Measurements from ENCODE around the gene ATF4.

The ATF4 gene

GRCh38 chr22:39478441-39478850 is 41.9 kb upstream of the ATF4 start:
- DNase-seq (ENCODE audit: insufficient read length) (no peak), FAIRE-seq (no peak)
- no peak for TF ChIP-seq POLR2A (IDR thresholded peaks at IDR 0.05; ENCODE audit: low read depth, low read length)
- no peak for TF ChIP-seq TAF1 (IDR thresholded peaks at IDR 0.05; ENCODE audit: borderline replicate concordance, low read depth, low read length)
- TF ChIP-seq POLR2AphosphoS5 (IDR thresholded peaks at IDR 0.05; ENCODE audit: low read depth, low read length) = no peak

- TF ChIP-seq POLR2AphosphoS5 (IDR thresholded peaks at IDR 0.05; ENCODE audit: low read depth, low read length) = no peak
- TF ChIP-seq POLR2A (IDR thresholded peaks at IDR 0.05; ENCODE audit: low read depth, low read length) = no peak
- TF ChIP-seq TAF1 (IDR thresholded peaks at IDR 0.05; ENCODE audit: borderline replicate concordance, low read depth, low read length) = no peak
- DNase-seq (ENCODE audit: insufficient read length) = no peak
- no peak for FAIRE-seq
These were observed 41.1 kb upstream of the ATF4 start for GRCh38 chr22:39479254-39479653.

- TF ChIP-seq POLR2AphosphoS5 (IDR thresholded peaks at IDR 0.05; ENCODE audit: low read depth, low read length) (no peak), TAF1 (IDR thresholded peaks at IDR 0.05; ENCODE audit: borderline replicate concordance, low read depth, low read length) (no peak), POLR2A (IDR thresholded peaks at IDR 0.05; ENCODE audit: low read depth, low read length) (no peak)
- FAIRE-seq (no peak), DNase-seq (ENCODE audit: insufficient read length) (no peak)
These were observed 39.8 kb upstream of the ATF4 start for GRCh38 chr22:39480557-39480956.

GRCh38 chr22:39481054-39481453 is 39.3 kb upstream of the ATF4 start:
- FAIRE-seq = no peak
- no peak for DNase-seq (ENCODE audit: insufficient read length)
- TF ChIP-seq POLR2A (IDR thresholded peaks at IDR 0.05; ENCODE audit: low read depth, low read length) = no peak
- no peak for TF ChIP-seq TAF1 (IDR thresholded peaks at IDR 0.05; ENCODE audit: borderline replicate concordance, low read depth, low read length)
- TF ChIP-seq POLR2AphosphoS5 (IDR thresholded peaks at IDR 0.05; ENCODE audit: low read depth, low read length) = no peak

GRCh38 chr22:39481595-39481994 is 38.8 kb upstream of the ATF4 start:
- FAIRE-seq (no peak), DNase-seq (ENCODE audit: insufficient read length) (no peak)
- TF ChIP-seq POLR2A (IDR thresholded peaks at IDR 0.05; ENCODE audit: low read depth, low read length) = no peak
- TF ChIP-seq TAF1 (IDR thresholded peaks at IDR 0.05; ENCODE audit: borderline replicate concordance, low read depth, low read length) = no peak
- TF ChIP-seq POLR2AphosphoS5 (IDR thresholded peaks at IDR 0.05; ENCODE audit: low read depth, low read length) = no peak

GRCh38 chr22:39482768-39483167 is 37.6 kb upstream of the ATF4 start:
- no peak for FAIRE-seq
- DNase-seq (ENCODE audit: insufficient read length) = no peak
- TF ChIP-seq TAF1 (IDR thresholded peaks at IDR 0.05; ENCODE audit: borderline replicate concordance, low read depth, low read length) = no peak
- no peak for TF ChIP-seq POLR2AphosphoS5 (IDR thresholded peaks at IDR 0.05; ENCODE audit: low read depth, low read length)
- no peak for TF ChIP-seq POLR2A (IDR thresholded peaks at IDR 0.05; ENCODE audit: low read depth, low read length)

- no peak for DNase-seq (ENCODE audit: insufficient read length)
- no peak for TF ChIP-seq TAF1 (IDR thresholded peaks at IDR 0.05; ENCODE audit: borderline replicate concordance, low read depth, low read length)
- no peak for TF ChIP-seq POLR2A (IDR thresholded peaks at IDR 0.05; ENCODE audit: low read depth, low read length)
- TF ChIP-seq POLR2AphosphoS5 (IDR thresholded peaks at IDR 0.05; ENCODE audit: low read depth, low read length) = no peak
- FAIRE-seq = no peak
These were observed 33.2 kb upstream of the ATF4 start for GRCh38 chr22:39486951-39487825.

GRCh38 chr22:39487826-39488520 is 32.4 kb upstream of the ATF4 start:
- no peak for DNase-seq (ENCODE audit: insufficient read length)
- TF ChIP-seq POLR2AphosphoS5 (IDR thresholded peaks at IDR 0.05; ENCODE audit: low read depth, low read length) (no peak), POLR2A (IDR thresholded peaks at IDR 0.05; ENCODE audit: low read depth, low read length) (no peak), TAF1 (IDR thresholded peaks at IDR 0.05; ENCODE audit: borderline replicate concordance, low read depth, low read length) (no peak)
- no peak for FAIRE-seq

GRCh38 chr22:39488563-39489083 is 31.7 kb upstream of the ATF4 start:
- TF ChIP-seq POLR2A (IDR thresholded peaks at IDR 0.05; ENCODE audit: low read depth, low read length) = no peak
- TF ChIP-seq POLR2AphosphoS5 (IDR thresholded peaks at IDR 0.05; ENCODE audit: low read depth, low read length) = no peak
- TF ChIP-seq TAF1 (IDR thresholded peaks at IDR 0.05; ENCODE audit: borderline replicate concordance, low read depth, low read length) = no peak
- DNase-seq (ENCODE audit: insufficient read length) (no peak), FAIRE-seq (no peak)

- FAIRE-seq = no peak
- no peak for TF ChIP-seq POLR2A (IDR thresholded peaks at IDR 0.05; ENCODE audit: low read depth, low read length)
- DNase-seq (ENCODE audit: insufficient read length) = no peak
These were observed 31.0 kb upstream of the ATF4 start for GRCh38 chr22:39489094-39490068.

Measured in GM12892 (cell line).